Measurements from ENCODE around the gene ZBBX. TPM values are rescaled to one million over a fixed set of nuclear protein-coding genes. Genes with fewer than 3 reads are reported as not detected.

The ZBBX gene
- total RNA-seq, 1 donor = not detected

DNA sequence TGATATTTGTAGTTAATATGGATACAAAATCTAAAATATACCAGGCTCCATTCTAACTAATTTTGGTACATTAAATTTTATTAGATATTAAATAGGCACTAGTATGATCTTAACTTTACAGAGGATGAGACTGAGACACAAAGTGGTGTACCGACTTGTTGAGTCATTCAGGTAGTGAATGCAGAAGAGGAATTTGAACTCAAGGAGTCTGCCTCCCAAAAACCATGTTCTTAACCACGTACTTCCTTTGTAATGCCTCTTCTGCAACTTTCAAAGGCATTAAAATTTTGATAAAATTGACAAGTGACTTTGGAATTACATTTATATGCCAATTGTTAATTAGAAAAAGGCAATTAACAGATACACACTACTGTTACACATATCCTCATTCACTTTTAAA lies 61.8 kb downstream of the ZBBX start:
- no peak overlapping the region for H3K4me3 ChIP-seq (ENCODE audit: low read depth, low read length)
- TF ChIP-seq, protein P1, sequence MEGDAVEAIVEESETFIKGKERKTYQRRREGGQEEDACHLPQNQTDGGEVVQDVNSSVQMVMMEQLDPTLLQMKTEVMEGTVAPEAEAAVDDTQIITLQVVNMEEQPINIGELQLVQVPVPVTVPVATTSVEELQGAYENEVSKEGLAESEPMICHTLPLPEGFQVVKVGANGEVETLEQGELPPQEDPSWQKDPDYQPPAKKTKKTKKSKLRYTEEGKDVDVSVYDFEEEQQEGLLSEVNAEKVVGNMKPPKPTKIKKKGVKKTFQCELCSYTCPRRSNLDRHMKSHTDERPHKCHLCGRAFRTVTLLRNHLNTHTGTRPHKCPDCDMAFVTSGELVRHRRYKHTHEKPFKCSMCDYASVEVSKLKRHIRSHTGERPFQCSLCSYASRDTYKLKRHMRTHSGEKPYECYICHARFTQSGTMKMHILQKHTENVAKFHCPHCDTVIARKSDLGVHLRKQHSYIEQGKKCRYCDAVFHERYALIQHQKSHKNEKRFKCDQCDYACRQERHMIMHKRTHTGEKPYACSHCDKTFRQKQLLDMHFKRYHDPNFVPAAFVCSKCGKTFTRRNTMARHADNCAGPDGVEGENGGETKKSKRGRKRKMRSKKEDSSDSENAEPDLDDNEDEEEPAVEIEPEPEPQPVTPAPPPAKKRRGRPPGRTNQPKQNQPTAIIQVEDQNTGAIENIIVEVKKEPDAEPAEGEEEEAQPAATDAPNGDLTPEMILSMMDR (IDR thresholded peaks at IDR 0.05; ENCODE audit: insufficient read depth, low read length) = no peak
- DNase-seq (ENCODE audit: low read depth) = no peak

DNA sequence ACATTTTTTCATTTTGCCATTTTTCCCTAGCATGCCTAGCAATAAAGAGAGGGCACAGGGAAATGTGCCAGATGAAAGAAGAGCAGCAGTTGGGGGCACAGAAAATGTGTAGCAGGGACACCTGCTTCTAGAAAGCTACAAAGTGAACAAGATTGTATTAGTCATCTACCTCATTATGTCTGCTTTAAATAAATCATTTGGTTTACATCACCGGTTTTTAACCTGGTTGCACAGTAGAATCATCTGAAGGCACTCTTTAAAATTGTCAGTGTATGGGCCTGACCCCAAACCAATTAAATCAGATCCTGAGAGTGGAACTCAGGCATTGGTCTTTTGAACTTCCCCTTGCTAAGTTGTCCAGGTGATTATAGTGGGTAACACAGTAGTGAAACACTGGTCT lies 73.8 kb downstream of the ZBBX start:
- H3K4me3 ChIP-seq (ENCODE audit: low read depth, low read length) = no peak overlapping the region
- DNase-seq (ENCODE audit: low read depth) = no peak
- TF ChIP-seq, protein P1 (IDR thresholded peaks at IDR 0.05; ENCODE audit: insufficient read depth, low read length) = no peak

DNA sequence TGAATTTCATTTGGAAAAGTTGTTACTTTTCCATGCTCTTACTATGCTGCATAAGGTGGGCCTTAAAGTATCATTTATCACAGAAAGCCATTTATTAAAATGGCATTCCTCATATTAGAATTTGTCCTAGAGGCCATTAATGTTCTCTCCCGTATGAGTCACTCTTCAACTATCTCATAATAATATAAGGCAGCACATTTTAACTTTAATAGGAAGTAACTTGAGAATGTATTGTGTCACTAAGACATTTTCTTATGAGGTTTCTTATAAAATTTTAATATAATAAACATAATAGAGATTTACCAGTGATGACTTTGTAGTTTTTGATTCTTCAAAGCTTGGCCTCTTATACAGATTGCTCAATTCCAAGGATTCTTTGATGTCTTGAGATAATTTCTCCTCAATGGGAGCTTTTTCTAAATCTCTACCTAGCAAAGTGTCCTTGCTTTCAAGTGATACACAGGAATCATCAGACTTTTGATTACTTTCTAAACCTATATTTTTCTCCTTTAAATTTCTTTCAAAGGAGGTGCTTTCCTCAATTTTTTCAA lies 74.7 kb downstream of the ZBBX start:
- no peak overlapping the region for H3K4me3 ChIP-seq (ENCODE audit: low read depth, low read length)
- TF ChIP-seq, protein P1 (IDR thresholded peaks at IDR 0.05; ENCODE audit: insufficient read depth, low read length) = no peak
- DNase-seq (ENCODE audit: low read depth) = no peak

DNA sequence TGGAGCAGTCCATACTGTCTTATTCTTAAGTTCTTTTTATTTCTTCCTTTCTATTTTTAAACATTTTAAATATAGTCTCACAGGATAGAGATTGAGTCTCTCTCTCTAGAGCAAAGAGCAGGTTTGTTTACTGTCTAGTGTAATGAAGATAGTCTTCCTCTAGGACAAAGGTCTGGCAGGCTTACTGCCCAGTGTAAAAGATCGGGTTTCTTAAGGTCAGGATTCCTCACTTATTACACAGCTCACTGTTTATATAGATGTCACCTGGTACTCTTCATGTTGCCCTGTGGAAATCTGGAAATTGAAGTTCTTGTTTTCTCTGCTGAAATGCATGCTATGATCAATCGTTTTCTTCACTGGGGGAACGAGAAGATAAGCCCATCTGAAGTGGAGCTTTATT lies 76.0 kb downstream of the ZBBX start:
- no peak for DNase-seq (ENCODE audit: low read depth)
- H3K4me3 ChIP-seq (ENCODE audit: low read depth, low read length) = no peak overlapping the region
- TF ChIP-seq, protein P1 (IDR thresholded peaks at IDR 0.05; ENCODE audit: insufficient read depth, low read length) = no peak

GRCh38 chr3:167302678-167303077 lies 77.4 kb downstream of the ZBBX start:
- TF ChIP-seq, protein P1 (IDR thresholded peaks at IDR 0.05; ENCODE audit: insufficient read depth, low read length) = no peak
- no peak for DNase-seq (ENCODE audit: low read depth)

DNA sequence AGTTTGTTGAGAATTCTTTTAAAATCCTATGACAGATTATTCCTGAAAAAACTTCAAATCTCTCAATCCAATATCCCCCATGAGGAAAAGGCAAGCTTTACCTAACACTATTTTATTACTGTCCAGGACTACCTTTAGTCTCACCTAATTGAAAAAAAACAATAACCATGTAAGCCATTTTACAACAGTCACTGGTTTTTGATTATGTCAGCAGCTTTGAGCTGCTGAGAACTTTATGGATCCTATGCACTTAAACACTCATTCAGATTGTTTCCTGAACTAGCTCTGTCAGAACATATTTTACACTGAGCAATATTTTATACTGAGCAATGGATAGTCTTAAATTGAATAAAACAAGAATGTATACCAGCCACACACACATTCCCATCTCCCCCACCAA lies 79.9 kb downstream of the ZBBX start:
- TF ChIP-seq, protein P1 (IDR thresholded peaks at IDR 0.05; ENCODE audit: insufficient read depth, low read length) = no peak
- H3K4me3 ChIP-seq (ENCODE audit: low read depth, low read length) = no peak overlapping the region
- no peak for DNase-seq (ENCODE audit: low read depth)

More at GRCh38 chr3:167302678-167303077, 77.4 kb downstream of the ZBBX start:
- H3K4me3 ChIP-seq (ENCODE audit: low read depth, low read length) = no peak overlapping the region

DNA sequence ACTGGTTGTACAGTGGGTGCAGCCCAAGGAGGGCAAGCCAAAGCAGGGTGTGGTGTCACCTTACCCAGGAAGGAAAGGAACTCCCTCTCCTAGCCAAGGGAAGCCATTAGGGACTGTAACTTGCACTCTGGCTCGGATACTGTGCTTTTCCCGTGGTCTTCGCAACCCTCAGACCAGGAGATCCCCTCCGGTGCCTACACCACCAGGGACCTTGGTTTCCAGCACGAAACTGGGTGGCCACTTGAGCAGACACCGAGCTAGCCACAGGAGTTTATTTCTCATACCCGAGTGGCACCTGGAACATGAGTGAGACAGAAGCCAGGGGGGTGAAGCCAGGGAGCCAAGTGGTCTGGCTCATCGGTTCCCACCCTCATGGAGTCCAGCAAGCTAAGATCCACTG lies 90.7 kb downstream of the ZBBX start:
- TF ChIP-seq, protein P1 (IDR thresholded peaks at IDR 0.05; ENCODE audit: insufficient read depth, low read length) = no peak
- no peak for DNase-seq (ENCODE audit: low read depth)
- no peak overlapping the region for H3K4me3 ChIP-seq (ENCODE audit: low read depth, low read length)
